ENCODE data around the gene SFXN5.
A peak's percentile ranks its signal among the peaks of the same experiment; 100 is the strongest.

The SFXN5 gene

DNA sequence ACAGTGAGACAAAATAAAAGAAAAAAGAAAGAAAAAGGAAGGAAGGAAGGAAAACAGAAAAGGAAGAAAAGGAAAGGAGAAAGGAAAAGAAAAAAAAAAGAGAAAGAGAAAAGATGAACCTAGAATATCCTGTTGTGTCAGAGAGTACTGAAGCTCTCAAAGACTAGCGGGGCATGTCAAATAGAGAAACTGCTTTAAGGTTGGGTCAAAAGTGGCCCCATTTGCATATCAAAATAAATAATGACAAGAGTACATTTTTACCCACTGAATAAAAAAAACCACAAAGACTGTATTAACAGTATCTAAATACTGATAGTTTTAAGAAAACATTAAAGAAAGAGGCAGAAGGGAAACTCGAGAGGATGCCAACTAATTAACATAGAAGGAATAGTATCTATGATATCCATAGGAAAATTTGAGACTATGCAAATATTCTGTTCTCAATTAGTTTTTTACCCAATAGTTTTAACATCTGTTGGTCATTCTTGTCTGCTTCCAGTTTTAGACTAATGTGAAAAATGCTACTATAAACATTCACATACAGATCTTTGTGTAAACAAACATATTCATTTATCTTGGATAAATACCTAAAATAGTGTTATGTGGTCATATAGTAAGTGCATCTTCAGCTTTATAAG is 53.2 kb downstream of the SFXN5 start:
- DNase-seq (ENCODE audit: low spot score): no peak

DNA sequence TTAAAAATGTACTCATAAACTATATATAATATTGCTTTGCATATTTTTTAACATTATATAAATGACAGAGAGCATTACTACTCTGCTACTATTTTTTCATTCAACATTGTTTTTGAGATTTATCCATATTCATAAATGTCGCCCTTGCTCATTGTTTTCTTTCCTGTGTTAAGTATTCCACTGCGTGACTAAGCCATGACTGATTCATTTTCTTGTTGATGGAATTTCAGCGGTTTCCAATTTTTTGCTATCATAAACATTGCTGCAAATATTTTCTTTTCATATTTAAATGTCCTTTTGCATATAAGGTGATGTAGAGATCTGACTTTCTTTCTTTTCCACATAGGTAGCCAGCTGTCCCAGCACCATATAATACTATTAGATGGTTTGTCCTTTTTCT is 57.6 kb downstream of the SFXN5 start:
- no peak for DNase-seq (ENCODE audit: low spot score)

DNA sequence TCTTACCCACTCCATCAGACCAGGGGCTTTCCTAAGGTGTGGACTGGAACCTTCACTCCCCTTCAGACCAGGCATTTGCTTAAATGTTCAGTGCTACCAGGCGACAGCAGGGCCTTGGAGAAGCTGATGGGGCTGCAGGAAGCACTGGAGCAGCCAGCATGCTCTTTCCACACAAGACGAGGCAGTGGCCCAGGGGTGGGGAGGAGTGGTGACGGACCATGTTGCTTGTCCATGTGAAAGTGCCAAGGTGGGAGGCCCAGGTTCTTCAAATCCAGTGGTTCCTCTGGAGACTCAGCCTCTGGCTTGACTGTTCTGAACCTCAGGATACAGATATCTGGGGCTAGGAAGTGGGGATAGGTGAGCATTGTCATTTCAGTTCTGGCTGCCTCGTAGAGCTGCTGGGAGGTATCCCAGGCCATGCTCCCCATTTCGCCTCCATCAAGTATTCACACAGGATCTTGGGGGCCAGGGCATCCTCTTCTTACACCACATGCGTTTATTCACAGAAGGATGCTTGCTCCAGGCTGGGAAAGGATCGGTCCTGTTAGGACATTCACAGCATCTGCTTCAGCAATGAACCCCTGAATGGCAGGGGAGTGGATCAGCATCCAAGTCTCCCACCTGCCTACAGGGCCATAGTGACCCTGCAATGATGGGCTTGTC is 62.2 kb downstream of the SFXN5 start:
- DNase-seq (ENCODE audit: low spot score): no peak

DNA sequence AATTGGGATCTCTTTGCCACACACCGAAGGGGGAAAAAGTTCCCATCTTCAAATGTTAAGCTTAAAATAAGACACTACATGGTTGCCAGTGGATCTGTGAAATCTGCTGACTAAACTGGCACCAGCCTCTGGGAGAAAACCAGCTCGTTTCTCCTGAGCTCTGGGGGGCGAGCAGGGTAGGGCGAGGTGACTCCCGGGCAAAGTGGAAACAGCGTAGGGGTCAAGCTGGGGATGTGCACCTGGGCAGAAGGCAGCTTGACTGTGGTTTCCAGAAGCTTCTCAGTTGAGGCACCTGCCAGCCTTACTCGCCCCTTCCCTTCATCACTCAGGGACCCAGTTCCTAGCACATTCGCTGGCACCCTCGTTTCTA is 62.8 kb downstream of the SFXN5 start:
- no peak for DNase-seq (ENCODE audit: low spot score)

DNA sequence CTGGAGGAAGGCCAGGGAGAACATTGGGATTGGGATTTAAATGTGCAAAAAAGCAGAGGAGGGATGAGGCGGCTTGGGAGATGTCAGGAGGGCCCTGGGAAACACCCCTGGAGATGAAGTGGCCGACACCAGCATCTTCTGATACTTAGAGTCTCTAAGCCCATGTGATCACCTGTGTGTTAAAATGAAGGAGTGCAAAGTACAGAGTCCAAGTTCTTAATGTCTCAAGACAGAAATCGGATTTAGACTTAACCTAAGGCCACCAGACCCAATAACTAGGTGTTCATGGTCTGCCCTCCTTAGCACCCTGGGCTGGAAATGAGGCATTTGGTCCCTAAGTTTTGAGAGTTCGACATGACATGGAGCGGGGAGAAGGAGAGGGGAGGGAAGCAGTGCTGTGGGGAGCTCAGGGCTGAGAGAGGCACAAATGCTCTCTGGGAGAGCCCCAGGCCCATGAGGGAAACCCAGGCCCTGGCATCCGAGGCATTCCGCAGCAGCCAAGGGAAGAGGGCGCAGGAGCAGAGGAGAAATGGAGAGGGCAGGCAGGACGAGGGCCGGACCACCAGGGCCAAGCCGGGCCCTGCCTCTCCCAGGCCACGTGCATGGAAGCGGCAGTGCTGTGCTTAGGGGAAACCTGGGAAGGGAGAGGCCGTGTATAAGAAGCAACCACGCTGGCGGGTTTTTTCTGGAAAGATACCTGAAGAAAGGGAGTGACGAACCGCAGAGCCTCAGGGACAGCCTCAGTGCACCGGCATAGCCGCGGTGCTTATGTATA is 63.3 kb downstream of the SFXN5 start:
- DNase-seq (ENCODE audit: low spot score): no peak

DNA sequence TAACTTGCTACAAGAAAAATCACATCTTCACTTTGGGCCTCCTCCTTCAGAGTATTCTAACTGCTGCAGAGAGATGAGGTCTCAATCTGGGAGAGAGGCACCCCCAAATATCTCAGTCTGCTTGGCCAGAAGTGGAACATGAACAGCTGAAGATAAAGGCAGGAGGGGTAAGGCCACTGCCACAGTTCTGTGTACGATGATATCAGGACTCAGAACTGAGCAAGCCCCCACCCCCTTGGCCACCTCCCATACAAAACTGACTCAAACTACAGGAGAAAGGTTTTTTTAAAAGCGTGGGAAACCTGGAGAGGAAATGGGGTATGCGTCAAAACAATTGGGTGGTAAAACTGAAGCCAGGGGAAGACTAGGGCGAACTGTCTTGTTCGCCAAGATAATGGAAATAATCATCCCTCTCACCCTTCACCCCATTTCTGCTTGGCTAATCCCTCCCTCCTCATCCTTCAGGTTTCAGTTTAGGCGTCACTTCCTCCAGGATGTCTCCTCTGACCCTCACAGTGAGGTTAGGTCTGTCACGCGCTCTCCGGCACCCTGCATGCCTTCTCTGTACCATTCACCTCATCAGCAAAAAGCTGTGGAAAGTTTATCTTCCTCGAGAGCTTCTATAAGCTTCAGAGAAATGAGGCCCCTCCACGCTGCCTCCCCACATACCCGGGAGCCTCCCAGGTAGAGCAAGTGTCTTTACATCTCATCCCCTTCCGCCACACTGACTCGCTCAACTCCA is 64.4 kb downstream of the SFXN5 start:
- DNase-seq (ENCODE audit: low spot score): no peak

DNA sequence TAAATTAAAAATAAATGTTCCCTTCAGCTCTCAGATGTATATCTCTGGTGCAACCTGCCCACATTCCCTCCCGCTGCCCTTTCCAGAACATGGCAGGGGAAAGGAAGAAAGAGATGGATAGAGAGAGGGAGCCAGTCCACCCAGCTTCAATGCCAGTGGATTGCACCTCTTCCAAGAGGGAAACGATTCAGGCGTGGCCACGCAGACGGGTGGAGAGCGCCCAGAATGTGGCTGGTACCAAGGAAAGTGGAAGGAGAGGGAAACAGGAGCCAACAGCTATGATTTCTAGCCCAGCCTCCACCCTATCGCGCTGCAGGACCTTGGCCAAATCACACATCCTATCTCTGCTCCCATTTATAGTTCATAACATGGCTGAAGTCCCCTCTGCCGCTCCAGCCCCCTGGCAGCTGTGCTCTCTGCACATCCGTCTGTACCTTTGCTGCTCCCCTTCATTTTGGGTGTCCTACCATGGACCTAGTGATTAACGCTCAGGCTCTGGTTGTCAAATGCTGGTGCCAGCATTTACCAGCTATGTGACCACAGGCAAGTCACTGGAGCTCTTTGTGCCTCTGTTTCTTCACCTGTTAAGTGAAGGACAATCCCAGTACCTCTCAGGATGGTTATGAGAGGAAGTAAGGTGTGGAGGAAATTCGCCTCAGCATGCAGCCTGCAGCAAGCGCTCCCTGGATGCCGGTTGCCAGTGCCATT is 66.5 kb downstream of the SFXN5 start:
- no peak for DNase-seq (ENCODE audit: low spot score)

DNA sequence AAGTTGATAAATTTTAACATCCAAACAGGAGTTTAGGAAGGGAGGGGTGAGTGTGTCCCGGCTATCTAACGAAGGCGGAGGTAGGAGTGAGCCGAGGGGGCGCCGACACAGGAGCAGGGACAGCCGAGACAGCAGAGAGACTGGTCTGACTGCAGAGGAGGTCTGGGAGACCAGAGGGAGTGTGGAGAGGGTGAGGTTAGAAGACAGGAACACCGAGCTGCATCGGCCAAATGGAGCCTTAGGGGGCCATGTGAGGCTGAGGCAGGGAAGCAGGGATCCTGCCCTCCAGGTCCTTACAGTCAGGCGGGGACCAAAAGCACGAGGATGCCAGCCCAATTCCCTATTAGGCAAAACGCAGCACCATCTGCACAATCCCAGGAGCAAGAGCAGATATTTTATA is 67.0 kb downstream of the SFXN5 start:
- DNase-seq (ENCODE audit: low spot score): no peak

DNA sequence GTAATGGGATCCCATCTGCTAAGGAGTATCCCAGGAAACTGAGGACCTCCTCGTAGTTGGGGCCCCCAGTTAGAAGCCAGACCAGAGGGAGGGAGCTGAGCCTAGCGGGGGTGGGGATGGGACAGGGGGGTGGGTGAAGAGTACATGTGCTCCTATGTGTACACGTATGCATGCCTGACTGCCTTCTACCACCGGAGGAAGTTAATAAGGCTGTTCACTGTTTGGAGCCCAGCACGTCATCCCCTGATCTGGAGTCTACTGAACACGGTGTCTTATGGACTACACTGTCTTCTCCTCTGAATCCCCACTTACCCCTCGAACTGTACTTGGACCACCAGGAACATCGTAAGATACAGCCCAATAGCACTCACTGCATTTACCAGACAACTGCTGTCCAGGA is 68.5 kb downstream of the SFXN5 start:
- no peak for DNase-seq (ENCODE audit: low spot score)

DNA sequence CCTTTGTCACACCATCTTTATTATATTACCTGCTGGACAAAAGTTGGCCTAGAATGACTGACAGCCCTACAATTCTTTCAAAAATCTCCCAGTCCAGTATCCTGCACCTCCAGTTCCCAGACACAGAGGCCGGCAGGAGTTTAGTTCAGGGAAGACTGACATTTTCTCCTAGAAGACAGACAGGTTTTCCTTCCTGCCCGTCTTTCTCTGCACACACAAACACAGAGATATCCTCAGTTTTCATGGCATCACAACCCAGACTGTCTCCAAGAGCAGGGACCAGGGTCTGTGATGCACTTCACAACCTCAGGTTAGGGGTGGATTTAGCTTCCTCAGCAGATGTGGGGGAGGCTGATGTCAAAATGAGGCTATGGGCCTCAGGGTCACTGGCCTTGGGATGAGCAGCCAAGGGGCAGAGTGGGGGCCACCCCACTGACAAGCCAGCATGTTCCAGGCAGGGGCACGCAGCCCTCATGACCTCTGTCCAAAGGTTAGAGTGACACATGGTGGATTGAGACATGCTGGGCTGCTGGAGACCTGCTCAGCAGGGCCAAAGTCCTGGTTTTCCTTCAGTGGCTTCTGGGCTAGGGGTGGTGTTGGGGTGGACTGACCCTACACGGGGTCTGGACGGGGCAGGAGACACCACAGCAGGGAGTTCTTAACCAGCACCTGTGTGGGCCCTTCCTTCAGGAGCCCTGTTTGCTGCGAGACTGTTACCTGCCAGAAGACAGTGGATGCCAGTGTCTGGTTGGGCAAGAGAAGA is 70.5 kb downstream of the SFXN5 start:
- DNase-seq (ENCODE audit: low spot score): no peak

DNA sequence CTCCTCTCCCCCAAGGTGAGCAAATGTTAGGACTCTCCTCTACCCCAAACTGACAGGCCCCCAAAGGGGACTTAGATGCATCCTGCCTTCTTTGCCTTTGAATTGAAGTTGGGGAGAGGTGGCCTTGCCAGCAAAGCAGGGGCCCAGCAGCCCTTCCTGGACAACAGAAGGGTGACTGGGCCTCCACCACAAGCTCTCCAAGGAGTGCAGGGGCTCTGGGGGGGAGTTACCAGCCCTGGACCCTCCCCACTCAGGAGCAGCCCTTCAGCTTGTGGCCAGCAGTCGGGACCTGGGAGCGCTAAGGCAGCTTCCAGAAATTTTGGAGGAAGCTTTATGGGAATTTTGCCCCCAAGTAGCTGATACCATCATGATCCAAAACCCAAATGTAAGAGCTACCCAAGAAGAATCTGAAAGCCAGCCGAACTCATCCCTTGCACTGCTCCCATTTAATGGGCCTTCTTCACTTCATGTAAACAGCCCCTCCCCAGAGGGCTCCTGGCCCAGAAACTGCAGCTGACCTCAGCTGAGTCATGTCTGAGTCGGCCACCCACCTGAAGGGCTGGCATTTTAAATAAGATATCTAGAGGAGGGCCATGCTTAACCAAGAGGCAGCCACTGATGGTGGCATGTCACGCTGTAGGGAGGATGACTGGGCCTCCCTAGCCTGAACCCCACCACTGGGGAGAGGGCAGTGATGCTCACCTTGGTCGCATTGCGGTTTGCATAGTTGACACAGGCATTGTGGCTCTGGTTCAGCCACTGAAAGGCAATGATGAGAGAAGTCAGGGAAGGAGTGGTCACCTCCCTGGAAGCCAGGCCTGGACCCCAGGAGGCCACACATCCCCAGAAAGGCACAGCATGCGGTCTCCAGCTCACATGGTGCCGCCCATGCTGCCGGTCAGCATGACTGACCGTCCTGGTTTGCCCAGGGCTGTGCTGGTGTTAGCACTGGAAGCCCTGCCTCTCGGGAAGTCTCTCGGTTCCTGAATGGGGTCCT is 71.5 kb downstream of the SFXN5 start:
- DNase-seq (ENCODE audit: low spot score): peak; percentile 6

DNA sequence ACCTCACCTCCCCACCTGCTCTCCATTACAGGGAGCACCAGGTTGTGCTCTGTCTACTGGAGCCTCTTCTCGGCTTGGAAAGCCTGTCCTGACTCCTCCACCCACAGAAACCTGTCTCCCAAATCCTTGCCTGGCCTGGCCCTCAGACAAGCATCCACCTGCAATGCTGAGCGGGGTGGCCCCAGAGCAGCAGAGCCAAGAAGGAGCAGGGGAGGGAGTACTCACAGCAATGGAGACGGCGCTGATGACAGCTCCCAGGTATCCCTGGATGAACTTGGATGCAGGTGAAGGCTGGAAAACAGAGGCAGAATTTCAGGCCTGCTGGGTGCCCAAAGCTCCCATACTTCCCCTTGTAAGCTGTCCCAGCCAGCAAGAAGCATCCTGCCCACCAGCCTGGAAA is 72.8 kb downstream of the SFXN5 start:
- no peak for DNase-seq (ENCODE audit: low spot score)

DNA sequence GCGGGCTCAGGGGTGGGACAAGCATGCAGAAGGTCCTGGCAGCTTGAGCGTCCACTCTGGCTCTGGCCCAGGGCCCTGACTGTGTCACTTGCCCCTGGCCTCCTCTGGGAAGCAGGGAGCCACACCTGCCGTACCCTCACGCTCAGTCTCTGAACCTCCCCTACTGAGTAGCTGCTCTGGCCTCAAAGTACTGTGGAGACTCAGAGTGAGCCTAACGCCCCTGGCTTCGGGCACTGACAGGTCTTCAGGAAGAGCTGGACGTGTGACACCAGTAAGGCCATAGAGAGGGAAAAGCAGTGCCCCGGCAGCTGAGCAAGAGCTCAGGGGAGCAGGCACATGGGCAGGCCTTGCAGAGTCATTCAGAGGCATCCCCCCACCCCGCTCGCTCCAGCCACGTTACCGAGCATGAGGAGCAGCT is 73.3 kb downstream of the SFXN5 start:
- no peak for DNase-seq (ENCODE audit: low spot score)

DNA sequence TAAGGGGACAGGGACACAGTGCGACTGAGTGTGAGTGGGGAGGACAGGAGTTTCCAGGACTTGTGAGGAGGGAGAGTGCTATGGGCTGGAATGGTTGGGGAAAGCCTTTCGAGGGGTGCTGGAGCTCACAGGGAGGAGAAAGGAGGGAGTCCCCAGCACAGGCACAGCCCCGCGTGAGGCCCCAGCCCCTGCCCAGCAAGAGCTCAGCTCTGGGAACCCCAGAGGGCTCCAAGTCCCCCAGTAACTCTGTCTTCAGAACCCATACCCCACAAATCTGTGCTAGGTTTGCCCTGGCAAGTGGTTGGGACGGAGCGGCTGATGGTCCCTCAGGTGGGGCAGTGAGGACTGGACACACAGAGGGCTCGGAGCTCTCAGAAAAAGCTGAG is 75.4 kb downstream of the SFXN5 start:
- no peak for DNase-seq (ENCODE audit: low spot score)

DNA sequence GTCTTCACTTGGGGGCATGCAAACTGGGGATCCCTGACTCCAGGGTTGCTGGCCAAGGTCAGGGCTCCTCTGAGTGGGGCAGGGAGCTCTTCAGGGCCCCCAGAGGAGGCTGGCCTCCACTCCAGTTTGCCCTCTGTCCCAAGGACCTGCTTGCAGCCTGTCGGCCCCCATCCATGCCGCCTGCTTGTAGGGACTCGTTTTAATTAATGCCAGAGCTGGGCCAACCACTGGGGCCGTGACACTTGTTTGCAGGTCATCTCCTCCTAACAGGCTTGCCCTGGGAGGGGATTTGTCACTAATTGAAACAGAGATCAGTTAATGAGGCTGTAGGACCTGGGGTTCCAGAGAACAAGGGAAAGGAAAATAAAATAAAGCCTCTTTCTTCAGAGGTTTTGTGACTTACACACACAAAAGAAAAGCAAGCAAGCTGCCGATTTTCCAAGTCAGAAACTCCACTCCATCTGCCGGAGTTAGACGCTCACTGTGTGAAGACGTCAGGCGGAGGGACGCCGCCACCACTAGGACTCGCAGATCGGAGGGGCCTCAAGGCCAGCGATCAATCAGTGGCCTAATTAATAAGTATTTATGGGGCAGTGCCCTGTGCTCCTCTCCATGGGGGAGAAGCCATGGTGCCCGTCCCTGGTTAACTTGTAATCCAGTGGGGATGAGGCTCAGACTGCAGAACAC is 75.9 kb downstream of the SFXN5 start:
- no peak for DNase-seq (ENCODE audit: low spot score)

DNA sequence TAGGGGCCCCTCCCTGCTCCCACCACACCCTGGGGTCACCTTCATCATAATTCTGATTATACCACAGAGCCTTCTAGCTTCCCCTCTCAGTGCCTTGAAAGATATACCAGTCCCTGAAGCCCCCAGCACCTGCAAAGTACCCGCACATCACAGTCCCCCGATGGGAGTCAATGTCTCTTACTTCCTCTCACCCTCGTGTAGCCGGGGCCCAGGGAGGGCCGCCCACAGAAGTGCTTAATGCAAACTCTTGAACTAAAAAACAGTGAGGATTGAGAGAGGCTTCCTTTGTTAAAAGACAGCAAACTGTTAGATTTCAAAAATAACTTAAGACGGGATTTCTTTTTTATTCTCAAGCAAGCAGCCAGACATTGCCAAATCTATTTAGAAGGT is 76.5 kb downstream of the SFXN5 start:
- no peak for DNase-seq (ENCODE audit: low spot score)

DNA sequence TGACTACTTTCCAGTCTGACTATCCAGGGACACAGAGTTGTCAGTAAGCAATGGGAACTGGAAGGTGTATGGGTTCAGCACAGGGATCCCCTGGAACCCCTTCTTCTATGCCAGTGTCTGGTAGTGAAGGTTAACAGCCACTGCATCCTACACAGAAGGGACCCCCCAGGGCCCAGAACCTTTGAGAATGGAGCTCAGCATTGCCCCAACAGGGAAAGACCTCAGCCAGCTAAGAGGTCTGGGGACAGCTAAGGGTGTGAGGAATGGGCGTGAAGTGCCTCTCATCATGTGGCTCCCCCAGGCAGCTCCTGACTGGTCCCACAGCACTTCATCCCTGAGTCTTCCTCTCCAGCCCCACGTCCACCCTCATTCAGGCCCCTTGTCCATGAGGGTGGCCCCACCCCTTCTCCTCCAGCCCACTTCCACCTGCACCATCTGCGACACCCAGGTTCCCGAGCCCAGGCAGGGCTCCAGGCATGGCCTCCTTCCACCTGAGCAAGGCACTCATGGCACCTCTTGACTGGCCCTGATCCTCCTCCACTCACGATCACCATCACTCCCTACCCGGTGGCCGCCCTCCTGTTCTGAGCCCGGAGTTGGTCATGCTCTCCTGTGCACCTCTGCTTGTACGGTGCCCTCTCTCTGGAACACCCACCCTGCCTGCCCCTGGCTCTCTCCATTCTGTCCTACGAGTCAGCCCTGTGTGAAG is 77.1 kb downstream of the SFXN5 start:
- DNase-seq (ENCODE audit: low spot score): no peak

DNA sequence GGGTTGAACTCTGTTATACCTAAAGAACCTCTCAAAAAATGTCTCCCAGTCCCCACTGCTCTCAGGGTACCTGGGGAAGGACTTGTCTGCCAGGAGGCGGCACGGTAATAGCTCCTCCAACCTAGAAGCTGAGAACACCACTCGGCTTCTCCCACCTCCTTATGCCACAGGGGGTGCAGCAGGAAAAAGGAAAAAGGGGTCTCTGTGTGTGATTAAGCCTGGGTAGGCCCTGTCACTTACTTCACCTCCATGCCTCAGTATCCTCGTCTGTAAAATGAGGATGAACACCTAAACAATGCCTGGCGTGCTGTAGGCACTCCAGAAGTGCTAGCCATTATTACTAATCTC is 77.6 kb downstream of the SFXN5 start:
- DNase-seq (ENCODE audit: low spot score): no peak

All from LoVo (cell line).